ENCODE measurements around the gene SUSD1. TPM values are rescaled to one million over a fixed set of nuclear protein-coding genes. Genes with fewer than 3 reads are reported as not detected.

The SUSD1 gene
- polyA plus RNA-seq, 1 donor (not counting 4 experiments of a cell fraction or from before 2014, with no cell fraction given) = 3.6 TPM

DNA sequence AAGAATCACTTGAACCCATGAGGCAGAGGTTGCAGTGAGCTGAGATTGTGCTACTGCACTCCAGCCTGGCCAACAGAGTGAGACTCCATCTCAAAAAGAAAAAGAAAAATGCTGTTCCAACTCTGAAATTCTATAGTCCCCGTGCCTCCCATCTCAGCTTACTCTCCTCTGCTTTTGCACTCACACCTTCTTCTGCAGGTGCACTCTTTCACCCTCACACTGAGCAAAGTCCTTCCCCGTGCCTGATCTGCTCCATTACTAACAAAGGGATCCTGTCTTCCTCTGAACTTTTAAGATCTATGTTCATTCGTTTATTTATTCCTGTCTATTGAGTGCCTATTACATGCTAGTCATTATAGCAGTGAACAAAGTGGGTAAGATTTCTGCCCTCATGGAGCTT, 47.8 kb downstream of the SUSD1 start:
- H2AFZ ChIP-seq (ENCODE audit: control insufficient read depth, low read length) = no peak overlapping the region

DNA sequence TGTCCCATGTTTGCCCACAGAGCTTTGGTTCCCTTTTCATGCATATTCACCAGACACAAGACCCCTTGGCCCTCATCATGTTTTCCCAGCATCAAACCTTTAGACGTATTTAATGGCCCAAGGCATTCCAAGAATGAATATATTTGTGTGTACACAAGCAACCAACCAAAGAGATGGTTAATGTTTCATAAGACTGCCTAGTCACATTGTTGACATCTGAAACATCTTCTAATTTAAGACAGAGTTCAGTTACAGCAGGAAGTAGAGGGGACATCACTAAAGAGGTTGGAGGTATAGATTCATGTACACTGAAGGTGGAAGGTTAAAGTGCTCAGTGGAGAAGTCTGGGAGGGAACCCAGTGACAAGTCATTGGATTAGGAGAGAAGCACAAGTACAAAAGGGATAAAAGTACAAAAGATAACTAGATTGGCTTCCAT, 49.1 kb downstream of the SUSD1 start:
- Histone ChIP-seq H3K9me1 (ENCODE audit: control insufficient read depth, extremely low read depth, insufficient read depth, low read length) (no peaks in the 10 kb centered on the region), H3K36me3 (ENCODE audit: control insufficient read depth in 2 of 2, extremely low read depth in 1 of 2, insufficient read depth in 2 of 2, low read length in 2 of 2) (no peaks in the 10 kb centered on the region), H3K27me3 (ENCODE audit: control insufficient read depth, extremely low read depth, insufficient read depth, low read length) (no peaks in the 10 kb centered on the region), H3K9me3 (ENCODE audit: control insufficient read depth, low read depth, low read length) (no peaks in the 10 kb centered on the region), H3K79me2 (ENCODE audit: control insufficient read depth, insufficient read depth, low read length) (no peaks in the 10 kb centered on the region), H2AFZ (ENCODE audit: control insufficient read depth, low read length) (no peak overlapping the region), H4K20me1 (ENCODE audit: control insufficient read depth, extremely low read depth, insufficient read depth, low read length) (no peaks in the 10 kb centered on the region), H3K4me1 (ENCODE audit: control insufficient read depth, extremely low read depth, insufficient read depth, low read length) (no peaks in the 10 kb centered on the region), H3K4me3 (ENCODE audit: control insufficient read depth in 2 of 3, extremely low read depth in 1 of 3, insufficient read depth in 2 of 3, low read depth in 1 of 3, low read length in 3 of 3) (no peak overlapping the region), H3K4me2 (ENCODE audit: control insufficient read depth, extremely low read depth, insufficient read depth, low read depth, low read length) (no peak overlapping the region), H3K27ac (ENCODE audit: control insufficient read depth, insufficient read depth, low read length) (no peak overlapping the region), H3K9ac (ENCODE audit: control insufficient read depth, extremely low read depth, insufficient read depth, low read length) (no peak overlapping the region)
- TF ChIP-seq, protein P1, sequence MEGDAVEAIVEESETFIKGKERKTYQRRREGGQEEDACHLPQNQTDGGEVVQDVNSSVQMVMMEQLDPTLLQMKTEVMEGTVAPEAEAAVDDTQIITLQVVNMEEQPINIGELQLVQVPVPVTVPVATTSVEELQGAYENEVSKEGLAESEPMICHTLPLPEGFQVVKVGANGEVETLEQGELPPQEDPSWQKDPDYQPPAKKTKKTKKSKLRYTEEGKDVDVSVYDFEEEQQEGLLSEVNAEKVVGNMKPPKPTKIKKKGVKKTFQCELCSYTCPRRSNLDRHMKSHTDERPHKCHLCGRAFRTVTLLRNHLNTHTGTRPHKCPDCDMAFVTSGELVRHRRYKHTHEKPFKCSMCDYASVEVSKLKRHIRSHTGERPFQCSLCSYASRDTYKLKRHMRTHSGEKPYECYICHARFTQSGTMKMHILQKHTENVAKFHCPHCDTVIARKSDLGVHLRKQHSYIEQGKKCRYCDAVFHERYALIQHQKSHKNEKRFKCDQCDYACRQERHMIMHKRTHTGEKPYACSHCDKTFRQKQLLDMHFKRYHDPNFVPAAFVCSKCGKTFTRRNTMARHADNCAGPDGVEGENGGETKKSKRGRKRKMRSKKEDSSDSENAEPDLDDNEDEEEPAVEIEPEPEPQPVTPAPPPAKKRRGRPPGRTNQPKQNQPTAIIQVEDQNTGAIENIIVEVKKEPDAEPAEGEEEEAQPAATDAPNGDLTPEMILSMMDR (optimal IDR thresholded peaks at IDR 0.05 in 1 of 3, IDR thresholded peaks at IDR 0.05 in 1 of 3, conservative IDR thresholded peaks at IDR 0.05 in 1 of 3; ENCODE audit: extremely low read depth in 1 of 3, insufficient read depth in 2 of 3, low read length in 3 of 3) = no peak
- no peak for TF ChIP-seq EZH2 (IDR thresholded peaks at IDR 0.05; ENCODE audit: low read length)
- DNase-seq (ENCODE audit: low read depth, low spot score) = no peak
- no peak for FAIRE-seq
- dilution Hi-C loops (cut with MboI; ENCODE audit: extremely low pct_ligation_motif_present, low sequenced_read_pairs) = no loop called here

More for the DNA sequence above, 47.8 kb downstream of the SUSD1 start:
- dilution Hi-C loops (cut with MboI; ENCODE audit: extremely low pct_ligation_motif_present, low sequenced_read_pairs) = no loop called here
- H3K9ac ChIP-seq (ENCODE audit: control insufficient read depth, extremely low read depth, insufficient read depth, low read length) = no peak overlapping the region
- H3K4me3 ChIP-seq (ENCODE audit: control insufficient read depth in 2 of 3, extremely low read depth in 1 of 3, insufficient read depth in 2 of 3, low read depth in 1 of 3, low read length in 3 of 3) = no peak overlapping the region
- no peaks in the 10 kb centered on the region for H3K27me3 ChIP-seq (ENCODE audit: control insufficient read depth, extremely low read depth, insufficient read depth, low read length)
- H3K79me2 ChIP-seq (ENCODE audit: control insufficient read depth, insufficient read depth, low read length) = no peaks in the 10 kb centered on the region
- no peaks in the 10 kb centered on the region for H4K20me1 ChIP-seq (ENCODE audit: control insufficient read depth, extremely low read depth, insufficient read depth, low read length)
- DNase-seq (ENCODE audit: low read depth, low spot score) = no peak
- H3K27ac ChIP-seq (ENCODE audit: control insufficient read depth, insufficient read depth, low read length) = no peak overlapping the region
- no peak overlapping the region for H3K4me2 ChIP-seq (ENCODE audit: control insufficient read depth, extremely low read depth, insufficient read depth, low read depth, low read length)
- FAIRE-seq = no peak
- H3K9me1 ChIP-seq (ENCODE audit: control insufficient read depth, extremely low read depth, insufficient read depth, low read length) = no peaks in the 10 kb centered on the region
- no peak for TF ChIP-seq EZH2 (IDR thresholded peaks at IDR 0.05; ENCODE audit: low read length)
- TF ChIP-seq, protein P1 (optimal IDR thresholded peaks at IDR 0.05 in 1 of 3, IDR thresholded peaks at IDR 0.05 in 1 of 3, conservative IDR thresholded peaks at IDR 0.05 in 1 of 3; ENCODE audit: extremely low read depth in 1 of 3, insufficient read depth in 2 of 3, low read length in 3 of 3) = no peak
- H3K4me1 ChIP-seq (ENCODE audit: control insufficient read depth, extremely low read depth, insufficient read depth, low read length) = no peaks in the 10 kb centered on the region
- no peaks in the 10 kb centered on the region for H3K36me3 ChIP-seq (ENCODE audit: control insufficient read depth in 2 of 2, extremely low read depth in 1 of 2, insufficient read depth in 2 of 2, low read length in 2 of 2)
- H3K9me3 ChIP-seq (ENCODE audit: control insufficient read depth, low read depth, low read length) = no peaks in the 10 kb centered on the region

All from keratinocyte (primary cell).